Panc1 (cell line): ENCODE measurements around the gene SLCO2A1.

Experiments used
- CTCF ChIP-seq: fragments of 450-650 bp; IDR thresholded peaks from 2 replicates; pipeline ENCODE4 v1.5.1; 2017; ENCODE audit warnings: mild to moderate bottlenecking
- REST ChIP-seq, 2 experiments: IDR thresholded peaks; 2 replicates each; pipeline ENCODE4 v1.6.1; 2011 to 2012; ENCODE audit warnings: low read depth in 2 of 2, control low read depth in 1 of 2, low read length in 1 of 2, mild to moderate bottlenecking in 1 of 2, moderate library complexity in 1 of 2; ENCODE audit not compliant: insufficient read depth in 1 of 2

- no peak for TF ChIP-seq CTCF
- no peak for TF ChIP-seq REST (IDR thresholded peaks at IDR 0.05; ENCODE audit: insufficient read depth in 1 of 2, low read depth in 2 of 2, low read length in 1 of 2)
Measured at GRCh38 chr3:133891662-133892378, 137.9 kb downstream of the SLCO2A1 start.
